Mesenchymal stem cell (in vitro differentiated cells and primary cell): ENCODE data around the gene BCAS1.

Experiments used
- DNase-seq: peaks from one replicate; pipeline ENCODE4 v3.0.0-alpha.2; 2013
- H2AFZ ChIP-seq: one replicate; pipeline ENCODE4 v1.6.1; 2013; ENCODE audit warnings: low read depth, mild to moderate bottlenecking, control low read depth, inconsistent platforms, low read length, moderate library complexity
- H2AK5ac ChIP-seq: 2 replicates; pipeline ENCODE4 v1.6.1; 2013; ENCODE audit warnings: low read length, moderate library complexity, mild to moderate bottlenecking, inconsistent platforms; ENCODE audit not compliant: severe bottlenecking
- H2BK120ac ChIP-seq: one replicate; pipeline ENCODE4 v1.6.1; 2013; ENCODE audit warnings: low read depth, mild to moderate bottlenecking, inconsistent platforms, low read length, moderate library complexity
- H2BK12ac ChIP-seq, 2 experiments: one replicate each; pipeline ENCODE4 v1.6.1; 2013; ENCODE audit warnings: inconsistent platforms in 2 of 2, low read length in 2 of 2, mild to moderate bottlenecking in 2 of 2, moderate library complexity in 2 of 2, control low read depth in 1 of 2
- H2BK15ac ChIP-seq: one replicate; pipeline ENCODE4 v1.6.1; 2013; ENCODE audit warnings: mild to moderate bottlenecking, low read depth, inconsistent platforms; ENCODE audit not compliant: poor library complexity, severe bottlenecking
- H2BK5ac ChIP-seq: 2 replicates; pipeline ENCODE4 v1.6.1; 2013; ENCODE audit warnings: low read depth, mild to moderate bottlenecking, low read length, control low read depth, inconsistent platforms; ENCODE audit not compliant: poor library complexity, severe bottlenecking
- H3K14ac ChIP-seq, 2 experiments: one replicate each; pipeline ENCODE4 v1.6.1; 2013; ENCODE audit warnings: inconsistent platforms in 2 of 2, low read length in 2 of 2, control low read depth in 1 of 2, mild to moderate bottlenecking in 1 of 2, moderate library complexity in 1 of 2
- H3K18ac ChIP-seq, 2 experiments: one replicate each; pipeline ENCODE4 v1.6.1; 2013; ENCODE audit warnings: inconsistent platforms in 2 of 2, low read length in 2 of 2, control low read depth in 1 of 2, low read depth in 1 of 2, mild to moderate bottlenecking in 1 of 2
- H3K23ac ChIP-seq, 2 experiments: one replicate each; pipeline ENCODE4 v1.6.1; 2013; ENCODE audit warnings: inconsistent platforms in 2 of 2, low read length in 2 of 2, mild to moderate bottlenecking in 2 of 2, moderate library complexity in 2 of 2, control low read depth in 1 of 2
- H3K27ac ChIP-seq: 2 replicates; pipeline ENCODE4 v1.5.1; 2013; ENCODE audit warnings: mild to moderate bottlenecking, moderate library complexity, low read length, control low read depth, inconsistent platforms; ENCODE audit not compliant: poor library complexity, severe bottlenecking
- H3K27me3 ChIP-seq, 2 experiments: 2 replicates each; pipeline versions ENCODE4 v1.6.1 to v1.7.0; 2013; ENCODE audit warnings: low read length in 2 of 2, mild to moderate bottlenecking in 2 of 2, moderate library complexity in 2 of 2, control low read depth in 1 of 2, inconsistent platforms in 1 of 2; ENCODE audit not compliant: control insufficient read depth in 1 of 2, insufficient read depth in 1 of 2
- H3K36me3 ChIP-seq, 2 experiments: 2 replicates each; pipeline versions ENCODE4 v1.6.1 to v1.7.0; 2013; ENCODE audit warnings: low read length in 2 of 2, control low read depth in 1 of 2, inconsistent platforms in 1 of 2, low read depth in 1 of 2, mild to moderate bottlenecking in 1 of 2; ENCODE audit not compliant: insufficient read depth in 2 of 2, control insufficient read depth in 1 of 2
- H3K4ac ChIP-seq, 2 experiments: one replicate each; pipeline ENCODE4 v1.6.1; 2013; ENCODE audit warnings: inconsistent platforms in 2 of 2, low read length in 2 of 2, mild to moderate bottlenecking in 2 of 2, moderate library complexity in 2 of 2, control low read depth in 1 of 2, low read depth in 1 of 2
- H3K4me1 ChIP-seq: 2 replicates; pipeline ENCODE4 v1.6.1; 2013; ENCODE audit warnings: low read depth, low read length, control low read depth; ENCODE audit not compliant: control insufficient read depth, insufficient read depth
- H3K4me2 ChIP-seq: 2 replicates; pipeline ENCODE4 v1.6.1; 2013; ENCODE audit warnings: low read length, mild to moderate bottlenecking, inconsistent platforms; ENCODE audit not compliant: poor library complexity, severe bottlenecking
- H3K4me3 ChIP-seq, 2 experiments: 2 replicates each; pipeline versions ENCODE4 v1.5.1 to v1.7.0; 2013; ENCODE audit warnings: low read length in 2 of 2, mild to moderate bottlenecking in 2 of 2, control low read depth in 1 of 2, low read depth in 1 of 2; ENCODE audit not compliant: insufficient read depth in 1 of 2
- H3K79me1 ChIP-seq: replicated peaks from 2 replicates; pipeline ENCODE4 v1.6.1; 2013; ENCODE audit warnings: mild to moderate bottlenecking, control low read depth, low read length, inconsistent platforms; ENCODE audit not compliant: poor library complexity, severe bottlenecking
- H3K9ac ChIP-seq: 2 replicates; pipeline ENCODE4 v1.7.0; 2013; ENCODE audit warnings: mild to moderate bottlenecking, low read length, moderate library complexity
- H3K9me3 ChIP-seq: 2 replicates; pipeline ENCODE4 v1.7.0; 2013; ENCODE audit warnings: mild to moderate bottlenecking, low read length; ENCODE audit not compliant: control insufficient read depth
- H4K8ac ChIP-seq: one replicate; pipeline ENCODE4 v1.6.1; 2013; ENCODE audit warnings: inconsistent platforms, mild to moderate bottlenecking, low read length, moderate library complexity
- H4K91ac ChIP-seq: one replicate; pipeline ENCODE4 v1.6.1; 2013; ENCODE audit warnings: mild to moderate bottlenecking, low read length, inconsistent platforms
- WGBS: methylation state at CpG from one replicate; pipeline ENCODE4 v1.1.7; 2013; ENCODE audit warnings: mixed read lengths; 5-methylcytosine and 5-hydroxymethylcytosine counted together

Gene BCAS1

GRCh38 chr20:54048891-54049545, 21.4 kb downstream of the BCAS1 start:
- Histone ChIP-seq H3K27ac (no peak overlapping the region), H3K79me1 (no peaks in the 10 kb centered on the region), H3K14ac (no peak overlapping the region), H3K4ac (no peak overlapping the region), H2AFZ (no peak overlapping the region), H2BK12ac (no peak overlapping the region), H3K4me3 (no peak overlapping the region), H3K9ac (no peak overlapping the region), H3K27me3 (peaks cover 0 to 8% of the 10 kb centered on the region in 2 experiments), H2AK5ac (no peak overlapping the region), H3K18ac (no peak overlapping the region), H2BK120ac (no peak overlapping the region), H2BK5ac (no peak overlapping the region), H3K4me1 (no peaks in the 10 kb centered on the region), H3K23ac (no peak overlapping the region), H3K36me3 (no peaks in the 10 kb centered on the region), H3K4me2 (no peak overlapping the region), H4K8ac (no peak overlapping the region), H4K91ac (no peak overlapping the region), H2BK15ac (no peak overlapping the region), H3K9me3 (no peaks in the 10 kb centered on the region)
- WGBS = 92% methylated on average over 3 of the region's 3 CpGs
- DNase-seq = no peak

GRCh38 chr20:54048481-54048880, 21.9 kb downstream of the BCAS1 start:
- Histone ChIP-seq H3K14ac (no peak overlapping the region), H3K79me1 (no peaks in the 10 kb centered on the region), H4K8ac (no peak overlapping the region), H3K23ac (no peak overlapping the region), H2BK15ac (no peak overlapping the region), H3K18ac (no peak overlapping the region), H3K27me3 (peaks cover 0 to 8% of the 10 kb centered on the region in 2 experiments), H3K9ac (no peak overlapping the region), H3K36me3 (no peaks in the 10 kb centered on the region), H3K4me1 (no peaks in the 10 kb centered on the region), H3K4ac (no peak overlapping the region), H2BK5ac (no peak overlapping the region), H2BK120ac (no peak overlapping the region), H3K27ac (no peak overlapping the region), H2AK5ac (no peak overlapping the region), H2AFZ (no peak overlapping the region), H3K4me3 (no peak overlapping the region), H3K4me2 (no peak overlapping the region), H3K9me3 (no peaks in the 10 kb centered on the region), H2BK12ac (no peak overlapping the region), H4K91ac (no peak overlapping the region)
- WGBS = 92% methylated on average over 2 of the region's 2 CpGs
- no peak for DNase-seq

- Histone ChIP-seq H3K23ac (no peak overlapping the region), H3K79me1 (no peaks in the 10 kb centered on the region), H2AK5ac (no peak overlapping the region), H3K4ac (no peak overlapping the region), H3K9me3 (no peaks in the 10 kb centered on the region), H4K8ac (no peak overlapping the region), H3K4me2 (no peak overlapping the region), H3K4me1 (no peaks in the 10 kb centered on the region), H3K27me3 (peaks cover 0 to 8% of the 10 kb centered on the region in 2 experiments), H3K9ac (no peak overlapping the region), H2BK120ac (no peak overlapping the region), H2AFZ (no peak overlapping the region), H3K4me3 (no peak overlapping the region), H2BK15ac (no peak overlapping the region), H2BK5ac (no peak overlapping the region), H3K18ac (no peak overlapping the region), H2BK12ac (no peak overlapping the region), H4K91ac (no peak overlapping the region), H3K14ac (no peak overlapping the region), H3K36me3 (no peaks in the 10 kb centered on the region), H3K27ac (no peak overlapping the region)
- WGBS = no CpG with 5 or more reads among the region's 1 CpG
- DNase-seq = no peak
Measured at GRCh38 chr20:54047720-54048119, 22.7 kb downstream of the BCAS1 start.

- H4K91ac ChIP-seq = no peak overlapping the region
- no CpG with 5 or more reads among the region's 2 CpGs for WGBS
Measured at GRCh38 chr20:54047048-54047447, 23.3 kb downstream of the BCAS1 start.

More at GRCh38 chr20:54047048-54047447, 23.3 kb downstream of the BCAS1 start:
- H3K27me3 ChIP-seq = peaks cover 0 to 8% of the 10 kb centered on the region in 2 experiments
- H3K9ac ChIP-seq = no peak overlapping the region
- no peaks in the 10 kb centered on the region for H3K9me3 ChIP-seq
- H3K4ac ChIP-seq = no peak overlapping the region
- H3K18ac ChIP-seq = no peak overlapping the region
- no peaks in the 10 kb centered on the region for H3K79me1 ChIP-seq
- H3K4me2 ChIP-seq = no peak overlapping the region
- H4K8ac ChIP-seq = no peak overlapping the region
- H2BK12ac ChIP-seq = no peak overlapping the region
- no peak overlapping the region for H2AK5ac ChIP-seq
- H3K4me3 ChIP-seq = no peak overlapping the region
- no peak overlapping the region for H2BK120ac ChIP-seq
- no peaks in the 10 kb centered on the region for H3K4me1 ChIP-seq
- no peaks in the 10 kb centered on the region for H3K36me3 ChIP-seq
- no peak overlapping the region for H2BK5ac ChIP-seq
- no peak overlapping the region for H3K23ac ChIP-seq
- H3K14ac ChIP-seq = no peak overlapping the region
- H2AFZ ChIP-seq = no peak overlapping the region
- H2BK15ac ChIP-seq = no peak overlapping the region
- no peak for DNase-seq
- H3K27ac ChIP-seq = no peak overlapping the region
